ENCODE results near the gene LCE1C.

- TF ChIP-seq POLR2A (IDR thresholded peaks at IDR 0.05) = no peak
- no peak for TF ChIP-seq CTCF (IDR thresholded peaks at IDR 0.05)
These were observed 10.8 kb downstream of the LCE1C start for GRCh38 chr1:152795686-152796085.

Data from vagina (tissue), 2 donors.